Sigmoid colon (tissue), 7 donors: ENCODE data around the gene INAVA. TPM values are rescaled to one million over a fixed set of nuclear protein-coding genes. Genes with fewer than 3 reads are reported as not detected.
"Not testable (repeated sequence)": the region's sequence is repeated elsewhere in the genome, so short reads cannot be mapped to it uniquely, and the experiment has no call there.

ENCODE experiments used
- DNase-seq: peaks from one replicate; pipeline ENCODE4 v3.0.0-alpha.2; 2019
- H3K27ac ChIP-seq, 4 donors: fragments of 200-600 bp; sonication (generic); one replicate each; pipeline ENCODE4 v1.5.1; 2016 to 2019; ENCODE audit warnings: mild to moderate bottlenecking in 1 of 4
- H3K27me3 ChIP-seq, 3 donors: fragments of 200-600 bp; sonication (generic); one replicate each; pipeline ENCODE4 v1.5.1; 2019; ENCODE audit warnings: mild to moderate bottlenecking in 1 of 3
- H3K36me3 ChIP-seq, 4 donors: fragments of 200-600 bp; sonication (generic); one replicate each; pipeline ENCODE4 v1.5.1; 2016 to 2019
- H3K4me1 ChIP-seq, 4 donors: fragments of 200-600 bp; sonication (generic); one replicate each; pipeline ENCODE4 v1.5.1; 2017 to 2019
- H3K4me3 ChIP-seq, 4 donors: fragments of 200-600 bp; sonication (generic); one replicate each; pipeline ENCODE4 v1.5.1; 2017 to 2019; ENCODE audit warnings: mild to moderate bottlenecking in 2 of 4, moderate library complexity in 1 of 4
- H3K9me3 ChIP-seq, 4 donors: fragments of 200-600 bp in 3 of 4; sonication (generic) in 3 of 4; one replicate each; pipeline versions ENCODE4 v1.5.1 to v1.6.1; 2013 to 2019
- EP300 ChIP-seq, 4 donors: sonication (generic); formaldehyde crosslinking; IDR thresholded peaks; one replicate each; pipeline ENCODE4 v1.6.1; 2017; ENCODE audit warnings: antibody characterized with exemption in 4 of 4
- POLR2A ChIP-seq, 2 donors: fragments of 450-650 bp; IDR thresholded peaks; one replicate each; pipeline ENCODE4 v1.6.1; 2016; ENCODE audit warnings: antibody characterized with exemption in 2 of 2, mild to moderate bottlenecking in 2 of 2, moderate library complexity in 2 of 2
- POLR2AphosphoS5 ChIP-seq, 4 donors: sonication (generic); formaldehyde crosslinking; IDR thresholded peaks; one replicate each; pipeline ENCODE4 v1.6.1; 2017; ENCODE audit warnings: antibody characterized with exemption in 4 of 4
- WGBS, 2 donors: extraction: QIAGEN DNeasy Blood & Tissue Kit; methylation state at CpG; one replicate each; pipeline ENCODE4 v1.1.7; 2013; 5-methylcytosine and 5-hydroxymethylcytosine counted together
- intact Hi-C: fragments of 100-400 bp; cut with DNase I; formaldehyde crosslinking; loops from one replicate; pipeline ENCODE4 v1.15.1; 2023
- polyA plus RNA-seq, 3 donors: library from polyadenylated mRNA; stranded (reverse); fragments of 200-250 nt; gene quantifications; one replicate each; pipeline ENCODE4 v1.2.3, GENCODE V29; 2013
- total RNA-seq, 4 donors: library from RNA; depleted of rRNA; stranded (reverse); fragments of >200 nt; gene quantifications; one replicate each; pipeline ENCODE4 v1.1.0, GENCODE V29; 2016
- TF ChIP-seq, protein P1 (sequence below), 4 experiments: fragments of 450-650 bp in 3 of 4; fragments of 200-600 bp in 1 of 4; IDR thresholded peaks; one replicate each; pipeline ENCODE4 v1.5.1; 2016 to 2019; ENCODE audit warnings: antibody characterized with exemption in 4 of 4, mild to moderate bottlenecking in 3 of 4, moderate library complexity in 2 of 4
- donor health status: healthy with polysubstance abuse.
- donor health status: Bipolar disorder and iron deficiency.
- donor health status: healthy.

Gene INAVA
- total and polyA plus RNA-seq, 7 donors, result 0.27 to 176 (median 1.4) TPM

DNA sequence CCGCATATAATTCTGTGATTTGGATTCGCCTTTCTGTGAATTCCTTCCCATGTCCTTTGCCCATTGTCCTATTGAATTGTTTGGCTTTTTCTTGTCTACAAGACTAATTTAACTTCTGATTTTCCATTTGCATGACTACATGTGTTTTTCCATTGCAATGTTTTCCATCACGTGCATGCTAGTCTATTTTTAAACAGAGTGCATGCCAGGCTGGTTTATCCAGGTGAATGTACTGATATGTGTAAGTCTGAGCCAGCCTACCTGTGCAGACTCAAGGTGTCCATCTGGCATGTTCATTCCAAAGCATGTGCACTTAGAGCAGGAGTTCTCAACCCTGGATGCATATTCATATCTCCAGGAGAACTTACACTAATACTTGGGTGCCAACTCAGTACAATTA, 59.7 kb downstream of the INAVA start:
- no peak for DNase-seq
- Histone ChIP-seq H3K36me3 (no peaks in the 10 kb centered on the region), H3K9me3 (no peaks in the 10 kb centered on the region), H3K4me3 (no peak overlapping the region), H3K27ac (no peak overlapping the region), H3K27me3 (no peaks in the 10 kb centered on the region), H3K4me1 (no peaks in the 10 kb centered on the region)
- intact Hi-C loops, result no loop called here
- TF ChIP-seq POLR2A (IDR thresholded peaks at IDR 0.05) (no peak), POLR2AphosphoS5 (IDR thresholded peaks at IDR 0.05) (no peak)
- TF ChIP-seq, protein P1, sequence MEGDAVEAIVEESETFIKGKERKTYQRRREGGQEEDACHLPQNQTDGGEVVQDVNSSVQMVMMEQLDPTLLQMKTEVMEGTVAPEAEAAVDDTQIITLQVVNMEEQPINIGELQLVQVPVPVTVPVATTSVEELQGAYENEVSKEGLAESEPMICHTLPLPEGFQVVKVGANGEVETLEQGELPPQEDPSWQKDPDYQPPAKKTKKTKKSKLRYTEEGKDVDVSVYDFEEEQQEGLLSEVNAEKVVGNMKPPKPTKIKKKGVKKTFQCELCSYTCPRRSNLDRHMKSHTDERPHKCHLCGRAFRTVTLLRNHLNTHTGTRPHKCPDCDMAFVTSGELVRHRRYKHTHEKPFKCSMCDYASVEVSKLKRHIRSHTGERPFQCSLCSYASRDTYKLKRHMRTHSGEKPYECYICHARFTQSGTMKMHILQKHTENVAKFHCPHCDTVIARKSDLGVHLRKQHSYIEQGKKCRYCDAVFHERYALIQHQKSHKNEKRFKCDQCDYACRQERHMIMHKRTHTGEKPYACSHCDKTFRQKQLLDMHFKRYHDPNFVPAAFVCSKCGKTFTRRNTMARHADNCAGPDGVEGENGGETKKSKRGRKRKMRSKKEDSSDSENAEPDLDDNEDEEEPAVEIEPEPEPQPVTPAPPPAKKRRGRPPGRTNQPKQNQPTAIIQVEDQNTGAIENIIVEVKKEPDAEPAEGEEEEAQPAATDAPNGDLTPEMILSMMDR (IDR thresholded peaks at IDR 0.05), result no peak
- 88 to 92% methylated on average over 3 of the region's 3 CpGs for WGBS, 2 donors

DNA sequence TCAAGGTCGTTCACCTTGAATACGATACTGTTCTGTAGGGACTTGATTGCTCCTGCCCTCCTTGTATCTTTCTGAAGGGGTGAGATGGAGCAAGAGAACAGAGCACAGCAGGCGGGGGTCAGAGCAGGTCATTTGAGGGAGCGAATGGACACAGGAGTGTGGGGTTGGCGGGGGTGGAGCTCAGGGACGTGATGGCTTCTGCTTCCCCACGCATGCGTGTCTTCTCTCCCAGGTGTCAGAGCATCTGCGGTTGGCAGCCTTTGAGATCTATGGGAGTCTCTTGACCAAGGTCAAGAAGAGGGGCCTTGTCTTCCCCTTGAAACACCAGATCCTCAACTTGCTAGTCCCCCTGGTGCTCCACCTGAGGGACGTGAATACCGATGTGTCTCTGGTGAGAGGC, 63.9 kb downstream of the INAVA start:
- 95 to 97% methylated on average over 11 of the region's 11 CpGs for WGBS, 2 donors
- intact Hi-C loops, result no loop called here
- no peak for DNase-seq
- Histone ChIP-seq H3K27ac (no peak overlapping the region), H3K4me3 (no peak overlapping the region), H3K36me3 (no peaks in the 10 kb centered on the region), H3K4me1 (no peaks in the 10 kb centered on the region), H3K27me3 (no peaks in the 10 kb centered on the region), H3K9me3 (no peaks in the 10 kb centered on the region)
- TF ChIP-seq, protein P1 (IDR thresholded peaks at IDR 0.05), result no peak
- TF ChIP-seq POLR2A (IDR thresholded peaks at IDR 0.05) (no peak), EP300 (IDR thresholded peaks at IDR 0.05) (no peak), POLR2AphosphoS5 (IDR thresholded peaks at IDR 0.05) (no peak)

DNA sequence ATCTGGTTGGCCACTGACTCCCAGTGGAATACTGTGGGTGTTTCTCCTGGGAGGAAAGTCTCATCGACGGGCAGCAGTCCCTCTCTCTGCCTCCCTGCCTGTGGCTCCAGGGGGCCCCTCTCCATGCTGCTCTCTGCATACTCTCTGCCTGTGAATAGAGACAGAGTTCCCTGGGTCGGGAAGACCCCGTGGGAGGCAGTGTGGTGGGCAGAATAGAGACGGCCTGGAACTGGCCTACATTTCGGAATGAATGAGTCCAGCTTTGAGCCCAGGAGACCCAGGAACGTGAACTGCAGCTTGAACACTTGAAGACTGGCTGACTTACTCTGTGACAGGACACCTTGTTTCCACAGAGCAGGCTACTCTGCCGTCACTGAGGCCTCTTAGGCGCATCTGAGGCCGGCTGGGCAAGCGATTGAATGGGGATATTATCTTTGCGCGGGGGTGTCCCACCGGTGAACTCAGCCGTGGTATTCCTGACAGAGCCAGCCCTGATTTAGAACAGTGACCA, 64.8 kb downstream of the INAVA start:
- no peaks in the 10 kb centered on the region for H3K36me3 ChIP-seq
- H3K4me3 ChIP-seq, result no peak overlapping the region
- no peaks in the 10 kb centered on the region for H3K4me1 ChIP-seq
- H3K27me3 ChIP-seq, result no peaks in the 10 kb centered on the region
- no peak for DNase-seq
- intact Hi-C loops, result no loop called here
- no peaks in the 10 kb centered on the region for H3K9me3 ChIP-seq
- WGBS, 2 donors, result 80 to 89% methylated on average over 15 of the region's 15 CpGs
- H3K27ac ChIP-seq, result no peak overlapping the region
- TF ChIP-seq EP300 (IDR thresholded peaks at IDR 0.05) (no peak), POLR2A (IDR thresholded peaks at IDR 0.05) (no peak), POLR2AphosphoS5 (IDR thresholded peaks at IDR 0.05) (no peak)
- TF ChIP-seq, protein P1 (IDR thresholded peaks at IDR 0.05), result no peak

DNA sequence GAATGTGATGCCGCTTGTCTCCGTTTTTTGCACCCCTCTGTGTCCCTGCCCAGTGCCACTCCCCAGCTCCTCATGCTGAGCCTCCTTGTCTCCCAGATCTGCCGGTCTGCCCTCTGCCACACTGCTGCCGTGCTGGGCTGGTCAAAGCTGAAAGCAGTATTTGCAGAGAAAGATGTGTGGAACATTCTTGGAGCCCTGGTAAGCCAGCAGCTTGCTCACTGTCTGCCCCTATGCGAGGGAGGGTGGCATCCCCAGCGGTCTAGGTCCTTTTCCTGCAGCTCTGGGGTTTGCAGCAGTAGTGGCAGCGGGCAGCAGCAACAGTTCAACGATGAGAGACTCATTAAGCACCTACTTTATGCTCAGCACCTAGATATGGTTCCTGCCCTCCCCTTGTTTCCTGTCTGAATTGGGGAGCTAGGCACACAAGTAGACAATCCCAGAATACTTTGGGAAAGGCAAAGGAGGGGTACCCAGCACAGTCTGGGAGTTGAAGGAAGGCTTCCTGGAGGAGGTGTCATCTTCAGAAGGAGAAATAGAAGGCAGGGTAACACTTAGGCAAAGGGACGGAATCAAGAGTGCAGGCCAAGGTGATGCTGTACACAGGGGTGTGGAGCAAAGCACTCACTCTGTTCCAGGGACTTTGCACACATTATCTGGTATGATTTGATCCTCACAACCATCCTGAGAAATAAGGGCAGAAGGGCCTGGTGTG, 65.7 kb downstream of the INAVA start:
- intact Hi-C loops, result no loop called here
- Histone ChIP-seq H3K27me3 (no peaks in the 10 kb centered on the region), H3K27ac (no peak overlapping the region), H3K4me1 (no peaks in the 10 kb centered on the region), H3K36me3 (no peaks in the 10 kb centered on the region), H3K4me3 (no peak overlapping the region), H3K9me3 (no peaks in the 10 kb centered on the region)
- no peak for DNase-seq
- WGBS, 2 donors, result 78 to 81% methylated on average over 9 of the region's 9 CpGs
- no peak for TF ChIP-seq POLR2AphosphoS5 (IDR thresholded peaks at IDR 0.05)
- TF ChIP-seq, protein P1 (IDR thresholded peaks at IDR 0.05), result no peak
- no peak for TF ChIP-seq EP300 (IDR thresholded peaks at IDR 0.05)
- TF ChIP-seq POLR2A (IDR thresholded peaks at IDR 0.05), result no peak

DNA sequence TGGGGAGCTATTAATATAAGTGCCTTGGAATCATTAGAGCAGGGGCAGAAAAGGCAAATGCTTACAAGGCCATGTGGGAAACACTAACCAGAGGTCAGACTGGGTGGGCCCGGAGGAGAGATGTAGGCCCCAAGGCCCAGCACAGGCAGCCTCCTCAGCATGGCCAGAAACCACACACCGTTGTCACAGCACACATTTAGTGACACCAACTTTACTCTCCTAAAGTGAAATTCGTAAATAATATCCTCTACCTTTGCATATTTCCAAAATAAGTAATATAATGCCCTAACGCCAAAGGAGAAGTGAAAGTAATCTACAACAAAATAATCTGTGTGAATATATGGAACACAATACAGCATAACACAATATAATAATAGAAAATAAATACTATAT, 66.2 kb downstream of the INAVA start:
- H3K27me3 ChIP-seq, result no peaks in the 10 kb centered on the region

DNA sequence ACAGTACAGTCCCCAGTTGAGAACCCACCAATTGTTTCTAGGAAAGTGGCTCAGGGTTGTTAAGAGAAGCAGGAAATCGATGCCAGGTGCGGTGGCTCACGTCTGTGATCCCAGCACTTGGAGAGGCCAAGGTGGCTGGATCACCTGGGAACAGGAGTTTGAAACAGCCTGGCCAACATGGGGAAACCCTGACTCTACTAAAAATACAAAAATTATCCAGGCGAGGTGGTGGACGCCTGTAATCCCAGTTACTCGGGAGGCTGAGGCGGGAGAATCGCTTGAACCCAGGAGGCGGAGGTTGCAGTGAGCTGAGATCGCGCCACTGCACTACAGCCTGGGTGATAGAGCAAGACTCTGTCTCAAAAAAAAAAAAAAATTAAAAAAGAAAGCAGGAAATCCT, 67.5 kb downstream of the INAVA start:
- DNase-seq, H3K9me3 ChIP-seq, H3K4me1 ChIP-seq, H3K27me3 ChIP-seq, H3K27ac ChIP-seq, H3K4me3 ChIP-seq, intact Hi-C loops, H3K36me3 ChIP-seq: not testable (repeated sequence)
- WGBS, 2 donors, result 93 to 94% methylated on average over 11 of the region's 11 CpGs

More for the DNA sequence above, 66.2 kb downstream of the INAVA start:
- Histone ChIP-seq H3K27ac (no peak overlapping the region), H3K4me1 (no peaks in the 10 kb centered on the region), H3K9me3 (no peaks in the 10 kb centered on the region), H3K36me3 (no peaks in the 10 kb centered on the region), H3K4me3 (no peak overlapping the region)
- TF ChIP-seq, protein P1 (IDR thresholded peaks at IDR 0.05), result no peak
- TF ChIP-seq EP300 (IDR thresholded peaks at IDR 0.05) (no peak), POLR2A (IDR thresholded peaks at IDR 0.05) (no peak), POLR2AphosphoS5 (IDR thresholded peaks at IDR 0.05) (no peak)
- 82 to 90% methylated on average over 4 of the region's 4 CpGs for WGBS, 2 donors
- intact Hi-C loops, result no loop called here
- no peak for DNase-seq
